HepG2 (cell line): ENCODE measurements around the gene MT1G. TPM values are rescaled to one million over a fixed set of nuclear protein-coding genes. Genes with fewer than 3 reads are reported as not detected.

Source experiments
- ATAC-seq: fragments of 200-7000 bp; cut with Tn5 transposase; 3 replicates; pipeline ENCODE4 v1.9.1; 2020; ENCODE audit warnings: mild to moderate bottlenecking, moderate library complexity
- BruUV-seq: library from RNA; stranded (reverse); fragments of 400-500 nt; replicated peaks from 2 replicates; lab custom pipeline; 2021; lab: Mats Ljungman, UMichigan
- CTCF ChIA-PET: fragments of 300-600 bp; formaldehyde crosslinking; extraction: SDS; loops from one replicate; lab custom pipeline; 2021; ENCODE audit warnings: low total read pairs, inconsistent platforms, low intra/inter-chr PET ratio; lab: Yijun Ruan, JAX
- POLR2A ChIA-PET: fragments of 350-600 bp; sonication (Branson Sonifier 250); formaldehyde crosslinking; loops from one replicate; lab custom pipeline; 2020; ENCODE audit warnings: antibody characterized with exemption, inconsistent platforms; lab: Yijun Ruan, JAX
- DNase-seq: peaks from one replicate; pipeline ENCODE4 v3.0.0-alpha.2; 2015; ENCODE audit warnings: low spot score
- FAIRE-seq: peaks from 3 replicates; lab custom pipeline; 2011; peaks lifted over from hg19 to GRCh38; lab: Jason Lieb, UNC
- H2AFZ ChIP-seq: one replicate; pipeline ENCODE4 v1.6.1; 2011; ENCODE audit warnings: low read length, inconsistent platforms
- H3K27ac ChIP-seq: fragments of 300-600 bp; 3 replicates; pipeline ENCODE4 v1.8.0; 2011; ENCODE audit warnings: mixed run types, mild to moderate bottlenecking, mixed read lengths, low read length, inconsistent platforms; ENCODE audit not compliant: insufficient read depth; ENCODE audit errors: extremely low read length
- H3K27me3 ChIP-seq, 2 experiments: fragments of 200-600 bp in 1 of 2; 2 replicates in 1 of 2; 3 replicates in 1 of 2; pipeline versions ENCODE4 v1.6.0 to v1.8.0; 2011; ENCODE audit warnings: low read length in 2 of 2, mild to moderate bottlenecking in 2 of 2, moderate library complexity in 2 of 2, inconsistent platforms in 1 of 2; ENCODE audit not compliant: insufficient read depth in 2 of 2, control insufficient read depth in 1 of 2
- H3K36me3 ChIP-seq, 2 experiments: fragments of 200-600 bp in 1 of 2; replicated peaks in 1 of 2; 2 replicates in 1 of 2; 3 replicates in 1 of 2; pipeline versions ENCODE4 v1.5.1 to v1.8.0; 2011; ENCODE audit warnings: low read length in 2 of 2, inconsistent platforms in 1 of 2; ENCODE audit not compliant: insufficient read depth in 2 of 2, control insufficient read depth in 1 of 2
- H3K4me1 ChIP-seq: 2 replicates; pipeline ENCODE4 v1.5.1; 2012; ENCODE audit warnings: low read length, inconsistent platforms; ENCODE audit not compliant: insufficient read depth
- H3K4me2 ChIP-seq: 2 replicates; pipeline ENCODE4 v1.6.0; 2011; ENCODE audit warnings: low read depth, low read length, inconsistent platforms
- H3K4me3 ChIP-seq, 3 experiments: fragments of 200-600 bp in 1 of 3; sonication (generic), shearing (Covaris generic) in 1 of 3; replicated peaks in 1 of 3; 2 replicates each; pipeline ENCODE4 v1.5.1; 2011 to 2016; ENCODE audit warnings: low read length in 3 of 3, inconsistent platforms in 2 of 3, low read depth in 2 of 3, mild to moderate bottlenecking in 2 of 3, control low read depth in 1 of 3, mixed read lengths in 1 of 3; ENCODE audit not compliant: insufficient read depth in 1 of 3
- H3K79me2 ChIP-seq: one replicate; pipeline ENCODE4 v1.6.1; 2011; ENCODE audit warnings: low read length, inconsistent platforms; ENCODE audit not compliant: insufficient read depth
- H3K9ac ChIP-seq: 2 replicates; pipeline ENCODE4 v1.6.0; 2011; ENCODE audit warnings: mild to moderate bottlenecking, low read depth, low read length, inconsistent platforms; ENCODE audit not compliant: insufficient read depth
- H3K9me3 ChIP-seq: 2 replicates; pipeline ENCODE4 v1.5.1; 2012; ENCODE audit warnings: mild to moderate bottlenecking, low read length
- H4K20me1 ChIP-seq: 2 replicates; pipeline ENCODE4 v1.6.0; 2011; ENCODE audit warnings: inconsistent platforms, mild to moderate bottlenecking, low read length, moderate library complexity; ENCODE audit not compliant: insufficient read depth
- ERF ChIP-seq: IDR thresholded peaks from 2 replicates; pipeline ENCODE4 v1.6.1; 2018; ENCODE audit warnings: missing biosample characterization, missing genetic modification reagents
- KLF13 ChIP-seq: sonication (generic); formaldehyde crosslinking; IDR thresholded peaks from 2 replicates; pipeline ENCODE4 v1.4.0; 2020; ENCODE audit warnings: mild to moderate bottlenecking, missing genetic modification reagents
- MLXIP ChIP-seq: sonication (generic); formaldehyde crosslinking; IDR thresholded peaks from 2 replicates; pipeline ENCODE4 v1.9.0; 2021; ENCODE audit warnings: missing genetic modification reagents, borderline replicate concordance
- POGK ChIP-seq: sonication (generic); formaldehyde crosslinking; conservative IDR thresholded peaks from 2 replicates; pipeline ENCODE4 v1.8.0; 2022; ENCODE audit warnings: mild to moderate bottlenecking, moderate library complexity, missing genetic modification reagents
- SAFB2 ChIP-seq: sonication (generic); formaldehyde crosslinking; IDR thresholded peaks from 2 replicates; pipeline ENCODE4 v1.5.1; 2020; ENCODE audit warnings: missing genetic modification reagents, low read depth, mild to moderate bottlenecking, borderline replicate concordance
- STAG1 ChIP-seq: sonication (generic); formaldehyde crosslinking; IDR thresholded peaks from 2 replicates; pipeline ENCODE4 v1.4.0; 2020; ENCODE audit warnings: missing genetic modification reagents
- ZBTB38 ChIP-seq: sonication (generic); formaldehyde crosslinking; IDR thresholded peaks from 2 replicates; pipeline ENCODE4 v1.5.1; 2020; ENCODE audit warnings: mild to moderate bottlenecking, missing genetic modification reagents
- ZNF232 ChIP-seq: sonication (generic); formaldehyde crosslinking; IDR thresholded peaks from 2 replicates; pipeline ENCODE4 v1.4.0; 2020; ENCODE audit warnings: missing genetic modification reagents, borderline replicate concordance
- ZNF572 ChIP-seq: sonication (generic); formaldehyde crosslinking; IDR thresholded peaks from 2 replicates; pipeline ENCODE4 v1.5.1; 2020; ENCODE audit warnings: mild to moderate bottlenecking, missing genetic modification reagents
- ZNF580 ChIP-seq: IDR thresholded peaks from 2 replicates; pipeline ENCODE4 v1.6.1; 2016; ENCODE audit warnings: low read depth, borderline replicate concordance
- ZNF766 ChIP-seq: sonication (generic); formaldehyde crosslinking; IDR thresholded peaks from 2 replicates; pipeline ENCODE4 v1.5.0; 2020; ENCODE audit warnings: missing genetic modification reagents, borderline replicate concordance
- ZNF781 ChIP-seq: sonication (generic); formaldehyde crosslinking; IDR thresholded peaks from 2 replicates; pipeline ENCODE4 v1.5.1; 2020; ENCODE audit warnings: borderline replicate concordance, mild to moderate bottlenecking, missing genetic modification reagents; ENCODE audit errors: not compliant biosample characterization
- ZNF850 ChIP-seq: sonication (generic); formaldehyde crosslinking; conservative IDR thresholded peaks from 2 replicates; pipeline ENCODE4 v1.9.0; 2021; ENCODE audit warnings: mild to moderate bottlenecking, missing genetic modification reagents
- WGBS: methylation state at CpG from one replicate; pipeline ENCODE4 v1.1.6; 2017; ENCODE audit warnings: low lambda C conversion rate; 5-methylcytosine and 5-hydroxymethylcytosine counted together
- in situ Hi-C: cut with HindIII; loops from 2 replicates; pipeline ENCODE4 v1.10.0; 2017; ENCODE audit warnings: low pct_unique_long_range_greater_than_20kb; ENCODE audit not compliant: extremely low pct_ligation_motif_present
- intact Hi-C: fragments of 100-400 bp; cut with micrococcal nuclease; formaldehyde crosslinking; loops from one replicate; pipeline ENCODE4 v1.10.0; 2022; ENCODE audit not compliant: unreplicated experiment
- polyA plus RNA-seq, 8 experiments: library from polyadenylated mRNA; depleted of rRNA in 3 of 8; stranded (reverse) in 7 of 8; unstranded in 1 of 8; fragments of >200 nt; fragmentation: Illumina TruSeq in 4 of 8; extraction: Trizol in 4 of 8; gene quantifications; 2 replicates each; pipeline versions ENCODE4 v1.2.1 to v1.2.3, GENCODE V29; 2011 to 2016; ENCODE audit warnings: low read depth in 4 of 8, missing spikeins in 1 of 8, mixed read lengths in 1 of 8; ENCODE audit not compliant: insufficient read depth in 1 of 8
- total RNA-seq, 5 experiments: library from RNA; depleted of rRNA; stranded (reverse); fragments of >200 nt; fragmentation: Illumina TruSeq; extraction: Trizol; gene quantifications; 2 replicates each; pipeline ENCODE4 v1.2.3, GENCODE V29; 2016; ENCODE audit warnings: low read depth in 1 of 5

Gene MT1G
- total and polyA plus RNA-seq, 2 of the 13 experiments (the other 11 are each of a cell fraction or from before 2014, with no cell fraction given), result 3.6 to 377 TPM

- ChIA-PET POLR2A (no interaction called here), CTCF (no interaction called here)
- Histone ChIP-seq H3K9me3 (no peaks in the 10 kb centered on the region), H3K27me3 (peaks cover 10 to 85% of the 10 kb centered on the region in 2 experiments; a peak in 4 of 5 replicates), H3K4me2 (no peak overlapping the region), H3K79me2 (no peaks in the 10 kb centered on the region), H3K4me1 (peaks cover 33% of the 10 kb centered on the region), H3K9ac (no peak overlapping the region), H4K20me1 (no peaks in the 10 kb centered on the region), H2AFZ (no peak overlapping the region), H3K4me3 (no peak overlapping the region), H3K36me3 (no peaks in the 10 kb centered on the region), H3K27ac (no peak overlapping the region)
- in situ Hi-C loops (no loop called here), intact Hi-C loops (no loop called here)
- ATAC-seq, result no peak
- no peak for FAIRE-seq
- 77% methylated on average over 32 of the region's 40 CpGs for WGBS
- no peak for DNase-seq
- TF ChIP-seq ZNF580, result no peak
- no peak for TF ChIP-seq ZNF766 (CRISPR knock-in tag)
- no peak for TF ChIP-seq MLXIP (CRISPR knock-in tag)
- no peak for TF ChIP-seq SAFB2 (CRISPR knock-in tag)
- TF ChIP-seq ZNF850 (CRISPR knock-in tag), result no peak
- TF ChIP-seq POGK (CRISPR knock-in tag), result no peak
- TF ChIP-seq STAG1 (CRISPR knock-in tag), result no peak
- no peak for TF ChIP-seq ZNF232 (CRISPR knock-in tag)
- TF ChIP-seq KLF13, result no peak
- TF ChIP-seq ZNF572 (CRISPR knock-in tag), result no peak
- TF ChIP-seq ZBTB38, result no peak
- TF ChIP-seq ZNF781 (CRISPR knock-in tag), result no peak
- no peak for TF ChIP-seq ERF
- no TSS peak for BruUV-seq
These were observed 32.4 kb downstream of the MT1G start for GRCh38 chr16:56635441-56635967.
